HG02938 (cell line): Measurements from ENCODE around the gene COL8A1.

ENCODE experiments used
- ATAC-seq: cut with Tn5 transposase; IDR thresholded peaks from one replicate; pipeline ENCODE4 v1.9.1; 2021; ENCODE audit warnings: mild to moderate bottlenecking, moderate library complexity; ENCODE audit not compliant: unreplicated experiment

COL8A1 gene

DNA sequence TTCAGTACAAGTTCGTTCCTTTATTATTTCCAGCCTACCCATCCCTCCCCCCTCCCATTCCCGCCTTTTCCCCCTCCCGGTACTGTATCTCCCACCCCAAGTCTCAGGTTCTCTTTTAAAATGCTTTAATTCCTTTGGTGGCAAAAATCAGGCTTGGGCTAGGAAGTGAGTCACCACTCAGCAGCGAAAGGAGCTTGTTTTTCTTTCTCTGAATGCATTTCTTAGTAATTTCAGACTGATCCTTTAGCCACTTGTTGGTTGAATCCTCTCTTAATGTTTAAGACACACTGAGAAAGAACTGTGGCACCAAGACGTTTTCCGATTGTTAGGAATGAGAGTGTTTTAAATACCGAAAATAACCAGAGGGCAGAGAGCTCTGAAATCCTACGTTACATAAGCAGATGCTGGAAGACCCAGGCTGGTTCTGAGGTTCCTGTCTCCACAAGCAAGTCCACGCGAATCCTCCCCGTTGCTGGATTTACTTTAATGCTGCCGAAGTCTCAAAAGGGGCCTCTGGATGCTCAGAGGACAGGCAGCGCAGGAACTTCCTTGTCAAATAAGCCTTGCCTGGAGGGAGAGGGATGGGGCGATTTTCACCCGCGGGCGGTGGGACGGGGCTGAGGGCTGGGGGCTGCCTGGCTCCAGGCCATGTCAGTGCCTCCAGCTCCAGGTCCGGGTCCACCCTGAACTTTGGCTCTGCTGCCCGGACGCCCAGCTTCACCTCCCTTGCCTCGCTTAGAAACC lies 854 bp upstream of the COL8A1 start:
- ATAC-seq = no peak

DNA sequence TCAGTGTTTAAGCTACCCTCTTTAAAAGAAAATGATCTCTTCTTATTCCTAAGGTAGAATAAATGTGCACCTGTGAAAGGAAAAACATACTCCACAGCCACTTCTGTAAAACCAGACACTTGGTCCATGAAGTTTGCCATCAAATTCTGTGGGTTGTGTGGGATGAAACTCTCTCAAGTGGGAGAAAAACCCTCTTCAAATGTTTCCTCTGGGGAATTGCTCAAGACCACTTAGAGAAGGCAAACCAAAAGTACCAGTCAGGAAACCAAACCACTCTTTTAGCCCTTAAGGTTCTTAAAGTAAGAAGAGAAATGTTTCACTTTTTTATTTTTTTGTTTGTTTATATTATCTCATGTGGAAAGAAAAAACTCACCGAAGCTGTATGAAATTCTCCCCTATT lies 1.2 kb downstream of the COL8A1 start:
- no peak for ATAC-seq

DNA sequence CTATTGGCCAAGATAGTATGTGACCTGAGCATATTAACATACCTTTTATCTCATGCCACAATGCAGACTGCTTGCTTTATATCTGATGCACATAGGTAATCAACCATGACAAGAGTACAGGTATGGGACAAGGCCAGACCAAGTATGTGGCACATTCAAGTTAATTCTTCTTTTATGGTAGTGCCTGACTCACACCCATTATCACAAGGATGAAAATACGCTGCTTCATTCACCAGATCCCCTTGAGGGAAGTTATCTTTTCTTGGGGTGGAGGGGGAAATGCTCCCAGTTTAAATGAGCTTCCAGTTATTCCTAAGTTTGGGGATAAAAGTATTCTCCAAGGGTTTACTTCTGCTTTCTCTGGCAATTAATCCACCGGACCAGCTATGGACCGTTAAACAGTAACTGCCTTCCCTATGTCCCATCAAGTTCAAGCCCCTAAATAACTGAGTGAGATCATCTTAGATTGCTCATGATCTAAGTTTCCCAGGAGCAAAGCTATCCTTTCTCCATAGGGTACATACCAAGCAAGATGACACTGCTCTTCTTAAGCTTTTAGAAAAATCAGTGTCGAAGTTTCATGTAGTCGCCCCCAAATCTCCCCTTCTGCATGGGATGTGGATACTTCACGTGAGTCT lies 1.9 kb downstream of the COL8A1 start:
- ATAC-seq = no peak

DNA sequence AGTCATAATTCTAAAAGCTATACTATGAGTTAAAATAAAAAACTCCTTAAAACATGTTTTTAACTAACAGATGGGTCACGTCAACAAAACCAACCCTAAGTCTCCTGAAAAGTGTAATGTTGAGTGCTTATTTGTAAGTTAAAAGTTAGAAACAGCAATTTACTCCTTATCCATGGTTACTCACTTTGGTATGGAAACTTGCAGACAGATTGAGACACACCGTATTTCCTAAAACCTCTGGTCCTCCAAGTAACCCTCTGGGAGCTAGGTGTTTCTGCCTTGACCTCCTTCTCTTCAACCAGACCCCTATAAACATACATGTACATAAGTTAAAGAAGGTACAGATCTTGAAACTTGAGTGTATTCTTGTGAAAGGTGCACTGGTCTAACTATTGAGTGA lies 3.1 kb downstream of the COL8A1 start:
- ATAC-seq = no peak

DNA sequence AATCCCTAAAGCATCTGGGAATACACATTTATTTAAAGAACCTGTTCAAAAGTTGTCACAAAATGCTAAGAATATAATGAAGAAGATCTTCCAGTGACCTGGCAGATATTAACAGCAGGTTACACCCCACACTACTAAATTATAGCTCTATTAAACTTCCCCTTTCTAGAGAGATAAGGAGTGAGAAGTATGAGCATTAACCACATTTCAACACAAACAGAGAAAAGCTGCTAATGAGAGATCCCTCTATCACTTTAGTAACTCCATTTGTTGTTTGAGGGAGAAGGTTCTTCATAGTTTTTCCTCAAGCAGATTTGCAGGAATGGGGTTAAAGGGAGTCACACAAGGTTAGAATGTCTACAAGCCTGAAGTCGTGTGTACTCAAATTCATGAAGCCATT lies 3.6 kb downstream of the COL8A1 start:
- no peak for ATAC-seq

DNA sequence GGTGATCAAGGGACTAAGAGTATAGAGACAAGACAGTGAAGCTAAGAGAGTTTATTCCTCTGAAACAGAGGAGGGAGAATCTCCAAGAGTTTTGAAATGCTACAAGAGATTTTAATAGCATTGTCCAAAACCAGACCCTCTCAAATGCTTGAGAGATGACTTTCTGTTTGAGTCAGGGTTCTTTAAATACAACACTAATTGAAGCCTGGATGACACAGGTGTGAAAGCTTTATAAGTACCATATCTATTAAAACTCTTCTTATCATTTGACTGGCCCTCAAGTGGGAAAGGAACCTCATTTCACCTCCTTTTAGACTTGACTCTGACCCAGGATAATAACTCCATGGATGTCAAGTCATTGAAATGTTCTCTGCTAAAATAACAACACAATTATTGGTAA lies 5.6 kb downstream of the COL8A1 start:
- ATAC-seq = no peak

DNA sequence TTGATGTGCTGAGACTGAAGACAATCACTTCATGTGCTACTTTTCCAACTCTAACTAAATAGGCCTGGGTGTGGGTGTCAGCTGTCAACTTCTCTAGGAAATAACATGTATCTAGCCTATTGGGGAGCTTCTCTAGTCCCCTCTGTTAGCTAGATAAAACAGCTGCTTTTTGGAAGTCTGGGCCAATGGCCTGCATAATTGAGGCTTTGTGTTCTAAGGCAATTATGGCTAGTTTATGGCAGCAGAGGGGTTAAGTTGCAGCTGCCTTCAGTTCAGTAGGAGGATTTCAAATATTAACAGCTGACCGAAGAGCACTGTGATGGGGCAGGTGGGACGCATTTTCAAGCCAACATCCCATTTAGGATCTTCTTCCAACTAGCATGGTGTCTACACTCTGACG lies 6.4 kb downstream of the COL8A1 start:
- no peak for ATAC-seq

DNA sequence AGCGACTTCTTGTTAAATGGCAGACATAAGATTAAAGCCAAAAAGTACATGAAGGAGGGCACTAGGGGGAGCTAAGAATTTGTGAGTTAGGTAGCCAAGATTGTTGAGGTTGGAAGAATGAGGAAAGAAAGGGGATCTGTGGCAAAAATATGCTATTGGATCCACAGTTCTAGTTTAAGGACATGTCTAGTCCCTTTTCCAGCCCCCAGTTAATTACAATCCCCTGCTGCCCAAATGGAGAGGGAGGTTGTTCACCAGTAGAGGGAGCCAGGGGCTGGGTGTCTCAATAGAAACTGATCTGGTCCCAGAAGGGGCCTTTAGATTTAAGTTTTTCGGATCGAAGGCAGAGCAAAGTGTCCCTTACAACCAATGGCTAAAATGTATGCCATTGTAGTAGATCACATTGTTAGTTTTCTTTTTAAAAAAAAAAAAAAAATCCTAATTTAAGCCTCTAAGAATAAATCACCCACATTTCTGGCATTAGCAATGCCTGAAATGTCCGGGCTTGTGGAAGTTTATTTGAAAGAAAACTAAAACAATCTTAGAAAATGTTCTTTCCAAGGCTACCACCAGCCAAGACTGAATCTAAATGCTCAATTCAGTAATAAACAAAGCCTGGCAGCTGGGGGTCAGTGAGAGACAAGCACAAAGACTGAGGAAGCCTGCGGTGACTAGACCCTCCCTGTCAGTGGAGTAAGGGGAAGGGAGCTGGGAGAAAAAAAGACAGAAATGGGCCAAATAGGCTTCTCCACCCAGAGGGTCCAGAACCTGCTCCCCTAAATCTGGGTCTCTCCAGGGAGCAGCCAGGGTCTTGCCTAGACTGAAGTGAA lies 7.1 kb downstream of the COL8A1 start:
- no peak for ATAC-seq

DNA sequence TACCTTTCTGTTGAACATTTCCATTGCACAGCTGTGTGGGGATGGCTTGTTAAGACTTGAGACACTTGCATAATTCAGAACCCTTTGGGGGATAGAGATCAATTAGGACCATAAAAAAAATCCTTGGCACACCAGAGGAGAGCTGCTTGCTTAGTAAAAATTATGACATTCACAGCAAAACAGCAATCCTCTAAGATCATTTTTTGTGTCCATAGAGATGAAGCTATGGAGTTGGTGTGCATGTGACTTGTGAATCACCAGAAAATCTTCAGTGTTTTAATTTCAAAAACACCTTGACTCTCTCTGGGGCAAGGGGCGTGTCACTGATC lies 7.7 kb downstream of the COL8A1 start:
- ATAC-seq = no peak

DNA sequence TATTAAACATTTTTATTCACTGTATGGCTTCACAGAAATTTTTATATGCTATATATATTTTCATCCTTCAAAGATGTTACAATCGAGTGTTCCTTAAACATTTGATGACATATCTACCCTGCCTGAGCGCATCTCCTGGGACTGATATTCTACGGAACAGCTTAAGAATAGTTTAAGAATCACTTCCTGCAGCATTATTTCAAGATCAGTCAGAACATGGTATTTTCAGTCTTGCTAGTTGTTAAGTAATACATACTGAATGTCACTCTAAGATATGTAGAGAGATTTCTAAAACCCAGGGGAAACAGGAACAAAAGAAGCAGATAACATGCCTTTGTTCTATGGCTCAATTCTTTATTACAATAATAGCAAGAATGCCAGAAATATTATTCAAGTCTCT lies 8.7 kb downstream of the COL8A1 start:
- ATAC-seq = no peak

DNA sequence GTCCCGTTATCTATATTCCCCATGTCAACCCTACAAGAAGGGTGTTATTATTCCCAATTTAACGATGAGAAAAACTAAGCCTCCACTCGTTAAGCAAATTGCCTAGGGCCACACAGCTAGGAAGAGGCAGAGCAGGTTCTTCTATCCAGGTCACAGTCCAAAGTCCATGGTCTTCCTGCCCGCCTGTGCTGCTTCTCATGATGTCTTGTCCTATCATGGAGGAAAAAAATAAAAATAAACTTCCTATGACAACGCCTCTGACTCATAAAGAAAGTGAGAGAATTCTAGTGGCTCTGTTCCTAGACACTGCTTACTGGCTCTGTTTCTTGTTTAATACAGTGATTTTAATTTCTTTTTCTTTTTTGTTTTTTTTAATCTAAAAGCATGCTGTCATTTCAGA lies 9.7 kb downstream of the COL8A1 start:
- no peak for ATAC-seq

DNA sequence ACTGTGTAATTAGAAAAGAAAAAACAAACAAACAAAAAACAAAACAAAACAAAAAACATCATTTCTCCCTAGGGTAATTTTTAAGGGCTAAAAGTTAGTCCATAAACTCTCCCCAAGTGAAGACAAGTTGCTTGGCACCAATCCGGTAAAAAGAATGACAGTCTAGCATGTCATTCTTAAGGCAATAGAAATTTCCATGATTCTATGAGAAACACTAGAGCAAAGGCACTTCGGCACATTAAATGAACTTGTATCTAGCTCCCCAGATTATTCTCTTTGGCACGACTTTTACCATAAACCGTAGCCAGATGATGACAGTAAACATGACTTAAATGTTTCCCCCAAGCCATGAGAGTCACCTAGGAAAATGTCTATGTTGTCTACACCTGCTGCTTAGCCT lies 10.1 kb downstream of the COL8A1 start:
- ATAC-seq = no peak

DNA sequence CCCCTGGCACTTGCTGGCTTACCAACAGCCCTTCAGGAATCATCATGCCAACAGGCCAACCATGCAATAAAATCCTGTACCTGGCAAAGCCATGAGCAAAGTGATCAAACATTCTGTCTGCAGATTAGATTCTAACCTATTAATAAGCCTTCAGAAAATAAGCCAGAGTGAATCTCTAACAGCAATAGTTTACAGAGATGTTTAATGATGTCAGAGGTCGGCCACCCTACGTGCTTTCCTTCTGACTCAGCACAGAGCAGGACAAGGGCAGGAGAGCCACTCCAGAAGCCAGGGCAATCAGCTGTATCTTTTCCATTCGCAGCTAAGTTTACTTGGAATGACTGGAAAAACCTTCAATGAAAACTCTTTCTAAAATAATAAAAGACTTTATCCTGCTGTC lies 13.1 kb downstream of the COL8A1 start:
- ATAC-seq = no peak

DNA sequence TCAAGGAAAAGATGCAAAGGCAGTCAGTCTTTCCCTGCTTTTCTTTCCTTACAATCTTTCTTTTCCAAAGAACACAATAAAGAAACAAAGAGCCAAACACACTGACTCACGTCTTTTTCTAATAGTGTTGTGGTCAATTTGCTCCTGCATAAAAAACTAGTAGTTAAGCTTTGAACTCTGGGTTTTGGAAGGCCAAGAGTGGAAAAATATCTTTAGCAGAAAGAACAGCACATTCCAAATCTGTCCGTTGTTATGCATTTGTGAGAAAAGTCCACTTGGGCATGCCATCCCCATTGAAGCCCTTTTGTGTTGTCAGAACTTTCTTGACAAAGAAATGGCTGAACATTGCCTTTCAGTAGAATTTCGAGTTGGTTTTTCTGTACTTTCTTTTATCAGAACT lies 18.2 kb downstream of the COL8A1 start:
- no peak for ATAC-seq

DNA sequence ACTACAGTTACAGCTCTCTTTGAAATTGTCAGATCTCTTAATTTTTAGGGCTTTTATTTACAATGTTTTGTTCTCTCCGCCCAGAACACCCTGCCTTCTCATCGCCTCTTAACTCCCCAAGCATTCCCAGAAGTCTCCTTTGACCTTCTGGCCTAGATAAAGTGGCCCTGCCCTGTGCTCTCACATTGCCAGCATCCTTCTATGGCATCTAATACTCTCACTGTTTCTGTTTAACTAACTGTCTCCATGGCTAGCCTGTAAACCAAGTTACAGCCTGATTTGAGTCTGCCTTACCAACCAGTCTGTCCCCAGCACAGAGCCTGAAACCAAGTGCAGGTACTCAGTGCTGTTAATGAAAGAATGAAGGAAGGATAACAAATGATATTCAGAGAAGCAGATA lies 19.9 kb downstream of the COL8A1 start:
- ATAC-seq = no peak

DNA sequence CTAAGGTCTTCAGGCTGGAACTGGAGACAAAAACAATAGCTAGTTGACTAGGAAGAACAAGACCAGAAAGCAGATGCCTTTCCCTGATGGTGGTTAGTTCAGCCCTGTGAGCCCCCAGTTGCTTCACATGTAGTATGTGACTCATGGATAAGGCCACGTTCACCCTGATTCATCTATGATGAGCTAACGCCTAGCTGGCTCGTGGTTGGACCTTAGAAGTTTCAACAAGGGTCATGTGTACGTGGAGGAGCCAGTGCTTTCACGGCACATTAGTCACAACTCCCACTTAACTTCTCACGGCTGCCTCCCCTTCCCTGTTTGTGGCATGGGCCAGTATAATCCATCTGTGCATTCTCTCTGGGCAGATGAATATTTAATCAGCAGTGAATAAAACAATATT lies 20.6 kb downstream of the COL8A1 start:
- ATAC-seq = no peak

DNA sequence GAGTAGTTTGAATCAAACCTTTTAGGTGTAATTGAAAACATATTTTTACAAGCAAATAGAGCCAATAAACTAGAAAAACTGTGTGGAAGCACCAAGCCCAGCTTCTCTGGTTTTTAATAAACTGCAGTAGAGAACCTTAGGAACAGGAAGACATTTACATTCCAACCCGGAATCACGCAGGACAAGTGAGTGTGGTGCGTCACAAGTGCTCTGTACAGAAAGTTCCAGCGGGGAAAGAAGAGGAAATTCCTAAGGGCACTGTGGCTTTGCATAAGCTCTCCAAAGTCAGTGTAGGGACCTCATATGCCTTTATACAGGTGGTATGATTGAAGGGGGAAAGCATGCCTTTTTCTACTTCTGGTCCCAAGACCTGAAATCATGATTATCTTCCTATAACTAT lies 21.6 kb downstream of the COL8A1 start:
- no peak for ATAC-seq

DNA sequence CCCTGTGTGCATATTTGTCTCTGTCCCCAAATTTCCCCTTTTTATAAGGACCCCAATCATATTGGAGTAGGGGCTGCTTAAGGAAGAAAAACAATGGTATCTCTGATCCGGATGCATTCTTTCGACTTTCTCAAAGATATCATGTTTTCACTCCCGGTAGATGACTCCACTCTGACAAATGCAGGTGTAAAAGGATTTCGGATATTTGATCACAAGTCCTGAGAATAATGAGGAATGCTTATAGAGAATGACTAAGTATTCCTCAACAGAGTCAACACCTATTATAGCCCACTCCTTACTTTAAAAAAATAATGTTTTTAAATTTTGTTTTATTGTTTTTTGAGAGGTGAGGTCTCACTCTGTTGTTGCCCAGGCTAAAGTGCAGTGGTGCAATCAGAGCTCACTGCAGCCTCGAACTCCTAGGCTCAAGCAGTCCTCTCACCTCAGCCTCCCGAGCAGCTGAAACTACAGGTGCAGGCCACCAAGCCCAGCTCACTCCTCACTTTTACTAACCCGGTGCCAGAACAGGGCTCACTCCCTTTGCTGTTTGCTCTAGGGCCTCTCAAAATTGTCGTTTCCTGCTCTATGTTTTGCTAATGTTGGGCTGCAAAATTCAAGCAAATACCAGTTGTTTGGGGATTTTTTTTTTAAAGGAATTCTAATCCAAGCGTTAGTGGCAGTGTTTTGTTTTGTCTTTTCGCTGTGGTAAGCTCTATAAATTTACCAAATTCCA lies 24.6 kb downstream of the COL8A1 start:
- ATAC-seq = no peak

DNA sequence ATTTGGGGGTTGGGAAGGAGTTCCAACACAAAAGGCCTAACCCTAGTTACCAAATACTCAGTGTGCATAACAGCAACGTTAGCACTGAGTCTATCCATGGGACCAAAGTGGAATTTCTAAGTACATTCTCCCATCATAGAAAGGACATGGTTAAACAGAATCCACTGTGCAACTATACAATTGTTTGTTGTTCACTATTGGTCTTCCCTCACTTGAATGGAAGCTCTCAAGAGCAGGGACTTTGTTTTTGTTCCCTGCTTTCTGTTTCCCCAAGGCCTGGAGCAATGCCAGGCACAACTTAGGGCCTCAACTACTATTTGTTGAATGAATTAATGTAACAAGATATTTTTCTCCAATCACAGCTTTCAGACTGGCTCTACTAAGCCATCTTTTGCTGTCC lies 25.6 kb downstream of the COL8A1 start:
- ATAC-seq = no peak

DNA sequence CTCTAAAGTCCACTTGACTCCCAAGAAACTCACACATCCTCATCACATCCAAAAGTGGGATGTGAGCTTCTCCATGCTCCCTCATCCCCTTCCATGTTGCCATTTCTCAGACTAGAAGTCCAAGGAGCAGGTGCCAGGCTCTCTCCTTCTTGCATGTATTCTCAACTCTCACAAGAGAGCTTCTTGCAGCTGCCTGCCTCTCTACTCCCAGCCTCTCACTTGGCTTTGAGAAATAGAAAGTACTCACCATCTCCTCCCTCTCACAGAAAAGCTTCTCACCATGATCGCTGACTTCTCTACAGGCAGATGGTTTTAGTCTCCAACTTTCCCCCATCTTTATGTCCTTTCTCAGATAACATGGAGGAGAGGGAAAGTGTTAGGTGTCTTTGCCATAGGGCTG lies 26.6 kb downstream of the COL8A1 start:
- no peak for ATAC-seq

DNA sequence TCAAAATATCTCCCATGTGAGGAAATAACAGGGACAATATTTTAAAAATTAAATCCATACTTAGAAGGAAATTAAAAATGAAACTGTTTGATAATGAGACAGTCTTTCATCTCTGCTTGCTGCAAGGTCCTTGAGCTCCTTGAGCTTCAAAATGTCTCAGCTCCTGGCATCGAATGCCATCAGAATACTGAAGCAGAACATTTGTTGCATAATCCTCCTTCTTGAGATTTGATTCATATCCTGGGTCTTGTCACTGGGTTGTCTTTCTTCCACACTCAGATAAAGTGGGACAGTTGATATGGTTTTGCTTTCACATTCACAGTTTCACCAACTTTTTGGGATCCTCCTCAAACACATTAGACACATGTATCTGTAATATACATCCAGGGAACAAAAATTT lies 27.8 kb downstream of the COL8A1 start:
- ATAC-seq = no peak

DNA sequence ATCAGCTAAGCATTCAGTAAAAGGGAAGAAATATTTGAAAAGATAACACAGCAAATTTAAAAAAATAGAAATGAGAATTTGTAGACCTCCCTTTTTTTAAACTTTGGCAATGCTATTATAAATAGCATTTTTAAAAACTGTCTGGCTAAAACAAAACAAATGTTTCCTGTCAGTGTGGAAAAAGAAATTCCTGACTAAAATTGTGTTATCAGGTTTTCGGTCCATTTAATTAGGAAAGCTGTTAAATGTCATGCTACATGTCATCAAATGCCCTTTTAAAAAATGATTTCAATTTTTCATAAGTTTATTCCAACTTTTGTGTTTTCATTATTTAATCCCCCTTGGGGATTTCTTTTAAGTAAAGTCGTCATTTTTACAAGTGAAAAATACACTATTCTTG lies 29.6 kb downstream of the COL8A1 start:
- ATAC-seq = no peak
